HG03025 (cell line): ENCODE data around the gene EFEMP2.

Experiments
- ATAC-seq: cut with Tn5 transposase; IDR thresholded peaks from one replicate; pipeline ENCODE4 v1.9.1; 2021; ENCODE audit warnings: mild to moderate bottlenecking, moderate library complexity; ENCODE audit not compliant: unreplicated experiment, low FRiP score

Gene EFEMP2

DNA sequence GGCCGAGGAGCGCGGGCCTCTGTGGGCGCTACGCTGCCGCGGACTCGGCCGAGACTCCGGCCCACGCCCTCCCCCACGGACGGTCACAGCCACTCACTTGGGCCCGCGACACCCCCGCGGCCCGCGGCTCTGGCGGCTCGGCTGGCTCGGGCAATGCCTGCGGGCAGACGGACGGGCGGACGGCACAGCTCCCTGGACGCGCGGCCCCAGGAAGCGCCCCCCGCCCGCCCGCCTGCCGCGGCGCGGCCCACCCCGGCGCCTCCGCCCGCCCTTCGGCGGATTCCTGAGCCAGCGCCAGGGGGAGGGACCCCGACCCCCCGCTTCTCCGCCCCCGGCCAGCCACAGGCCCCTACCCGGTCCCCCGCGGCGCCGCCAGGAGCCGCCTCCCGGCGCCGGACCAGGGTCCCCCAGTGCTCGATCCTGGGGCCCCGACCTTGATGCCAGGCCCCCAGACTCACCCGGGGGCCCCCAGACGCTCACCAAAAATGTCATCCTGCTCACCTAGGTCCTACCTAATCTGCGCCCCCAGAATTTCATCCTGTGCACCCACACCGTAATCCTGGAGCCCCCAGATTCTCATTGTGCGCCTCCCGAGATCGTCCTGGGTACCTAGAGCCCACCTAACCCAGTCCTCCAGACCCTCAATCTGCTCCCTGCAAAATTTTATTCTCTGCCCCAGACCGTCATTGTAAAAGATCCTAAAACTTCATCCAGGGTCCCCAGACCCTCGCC, at the start of gene EFEMP2:
Gene EFEMP2 (minus strand): TSS at position 215 of the 732 bp plus-strand sequence. CDS start 446 bp downstream, outside the sequence.
- no peak for ATAC-seq

DNA sequence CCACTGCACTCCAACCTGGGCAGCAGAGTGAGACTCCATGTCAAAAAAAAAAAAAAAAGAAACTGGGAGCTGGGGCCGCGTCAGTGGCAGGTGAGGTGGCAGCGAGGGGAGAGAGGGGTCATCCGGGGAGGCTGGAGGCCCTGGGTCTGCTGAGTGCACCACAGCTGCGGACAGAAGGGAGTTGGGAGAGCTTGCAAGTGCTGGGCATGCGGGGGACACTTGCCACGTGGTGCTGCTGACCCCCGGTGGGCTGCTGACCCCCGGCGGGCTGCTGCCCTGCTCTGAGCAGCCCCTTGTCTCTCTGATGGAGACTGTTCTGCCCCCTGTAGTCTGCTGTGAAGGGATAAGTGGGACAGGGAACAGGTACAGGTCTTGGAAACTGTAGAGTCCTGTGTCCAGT, 49.3 kb upstream of the EFEMP2 start:
- ATAC-seq, result no peak

DNA sequence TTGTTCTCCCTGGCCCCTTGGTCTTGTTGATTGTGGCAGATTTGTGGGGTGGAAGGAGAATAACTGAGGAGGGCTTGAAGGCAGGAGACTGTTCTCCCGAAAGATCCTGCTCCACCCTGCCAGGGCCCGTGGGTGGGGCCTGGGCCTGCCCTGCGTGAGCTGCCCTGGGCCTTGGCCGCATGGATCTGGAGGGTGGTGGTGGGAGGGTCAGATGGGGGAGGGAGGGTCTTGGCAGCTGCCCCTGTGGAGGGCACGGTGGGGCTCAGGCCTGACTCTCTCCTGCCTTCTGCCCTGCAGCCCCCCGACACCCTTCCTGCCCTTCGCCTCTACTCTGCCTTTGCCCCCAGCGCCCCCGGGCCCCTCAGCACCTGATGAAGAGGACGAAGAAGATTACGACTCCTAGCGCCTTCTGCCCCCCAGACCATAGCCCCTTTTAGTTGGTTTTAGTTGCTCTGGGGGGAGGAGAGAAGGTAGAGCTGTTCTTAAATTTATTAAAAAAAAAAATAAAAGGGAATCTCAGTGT, 48.5 kb upstream of the EFEMP2 start:
- ATAC-seq, result no peak

DNA sequence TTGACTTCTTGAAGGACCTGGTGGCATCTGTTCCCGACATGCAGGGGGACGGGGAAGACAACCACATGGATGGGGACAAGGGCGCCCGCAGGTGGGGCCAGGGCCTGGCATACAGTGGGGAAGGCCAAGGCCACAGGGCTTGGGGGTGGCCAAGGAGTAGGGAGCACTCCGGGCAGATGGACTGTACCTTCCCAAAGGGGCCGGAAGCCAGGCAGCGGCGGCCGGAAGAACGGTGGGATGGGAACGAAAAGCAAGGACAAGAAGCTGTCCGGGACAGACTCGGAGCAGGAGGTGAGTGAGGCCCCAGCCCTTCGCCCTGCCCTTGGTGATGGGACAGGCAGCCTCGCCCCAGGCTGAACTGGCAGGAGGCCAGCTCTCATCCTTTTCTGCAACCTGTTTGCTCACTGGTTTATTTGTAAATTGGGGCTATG, 47.8 kb upstream of the EFEMP2 start:
- ATAC-seq, result no peak

DNA sequence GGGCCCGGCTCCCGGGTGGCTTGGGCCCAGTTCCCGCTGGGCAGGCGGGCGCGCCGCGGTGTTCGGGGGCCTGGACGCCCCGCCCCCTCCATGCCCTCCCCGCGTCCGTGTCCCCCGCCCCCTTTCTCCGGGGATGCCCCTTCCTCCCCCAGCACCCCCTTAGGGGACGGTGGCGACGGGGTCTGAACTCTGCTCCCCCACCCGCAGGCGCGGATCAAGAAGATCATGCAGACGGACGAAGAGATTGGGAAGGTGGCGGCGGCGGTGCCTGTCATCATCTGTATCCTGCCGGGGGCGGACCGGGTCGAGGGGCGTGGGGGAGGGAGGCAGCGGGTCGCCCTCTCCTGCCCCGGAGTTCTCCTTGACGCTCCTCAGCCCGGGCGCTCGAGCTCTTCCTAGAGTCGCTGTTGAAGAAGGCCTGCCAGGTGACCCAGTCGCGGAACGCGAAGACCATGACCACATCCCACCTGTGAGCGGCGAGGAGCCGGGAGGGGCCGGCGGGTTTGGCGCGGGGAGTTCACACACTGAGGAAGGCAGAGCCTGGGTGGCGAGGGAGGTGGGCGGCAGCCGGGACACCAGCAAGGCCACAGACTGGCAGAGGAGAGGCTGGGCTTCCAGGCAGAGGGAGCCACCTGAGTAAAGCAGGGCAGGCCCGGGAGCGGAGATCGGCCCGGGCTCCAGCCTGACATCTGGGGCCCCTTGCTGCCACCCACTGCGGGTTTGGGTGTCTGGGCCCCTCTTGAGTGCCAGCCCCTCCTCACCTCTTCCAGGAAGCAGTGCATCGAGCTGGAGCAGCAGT, 47.2 kb upstream of the EFEMP2 start:
- ATAC-seq, result peak; percentile 38

DNA sequence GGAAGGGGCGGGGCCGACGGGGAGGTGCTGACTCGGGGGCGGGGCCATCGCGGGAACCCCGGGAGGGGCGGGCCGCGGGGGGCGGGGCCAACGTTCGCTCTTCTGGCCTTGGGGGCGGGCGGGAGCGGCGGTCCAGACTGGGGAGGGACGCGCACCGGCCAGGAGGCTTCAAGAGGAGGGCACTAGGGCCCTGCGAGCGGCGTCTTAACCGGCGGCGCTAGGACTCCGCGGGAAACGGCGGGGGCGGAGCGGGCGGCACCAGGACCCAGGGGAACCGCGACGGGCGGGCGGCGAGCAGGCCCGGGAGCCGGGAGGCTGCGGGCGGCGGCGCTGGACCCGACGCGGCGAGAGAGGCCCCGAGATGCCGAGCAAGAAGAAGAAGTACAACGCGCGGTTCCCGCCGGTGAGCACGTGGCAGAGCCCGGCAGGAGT, 46.6 kb upstream of the EFEMP2 start, which contains the start of gene DRAP1:
Gene DRAP1 (plus strand): TSS at position 286 of the 432 bp plus-strand sequence. CDS start 76 bp downstream, at position 362.
- ATAC-seq, result peak; percentile 73

DNA sequence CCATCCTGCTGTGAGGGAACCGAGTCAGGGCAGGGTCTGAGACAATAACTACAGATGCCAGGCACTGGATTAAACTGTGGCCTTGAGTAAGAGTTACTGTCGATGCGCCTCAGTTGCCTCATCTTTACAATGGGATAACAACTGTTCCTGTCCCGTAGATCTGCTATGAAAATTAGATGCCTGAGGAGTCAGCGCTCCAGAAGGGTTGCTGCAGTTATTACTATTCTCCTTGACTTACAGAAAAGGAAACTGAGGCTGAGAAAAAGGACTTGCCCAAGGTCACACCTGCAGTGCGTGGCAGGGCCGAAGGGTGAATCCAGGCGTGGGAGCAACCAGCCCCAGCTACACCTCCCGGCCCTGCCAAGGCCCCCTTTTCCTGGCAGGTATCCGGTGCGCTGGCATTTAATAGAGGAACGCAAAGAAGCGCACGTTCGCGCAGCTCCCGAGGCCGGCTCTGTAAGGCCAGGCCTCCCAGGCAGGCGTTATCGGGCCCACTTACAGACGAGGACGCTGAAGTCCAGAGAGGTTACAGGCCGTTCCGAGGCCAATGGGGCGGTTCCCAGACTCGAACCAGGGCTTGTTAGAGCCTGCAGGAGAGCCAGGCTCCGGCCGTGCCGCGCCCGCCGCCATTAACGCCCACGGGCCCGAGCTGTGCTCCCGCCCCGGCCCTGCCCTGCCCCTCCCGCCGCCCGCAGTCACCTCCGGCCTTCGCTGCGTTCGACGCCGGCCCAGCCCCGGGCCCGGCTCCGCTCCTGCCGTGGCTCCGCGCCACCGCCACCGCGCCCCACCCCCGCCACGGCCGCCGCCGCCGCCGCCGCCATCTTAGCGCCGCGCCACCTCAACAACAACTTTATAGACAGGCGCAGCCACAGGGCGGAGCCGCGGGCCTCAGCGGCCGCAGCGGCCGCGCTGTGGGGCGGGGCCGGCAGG, 45.9 kb upstream of the EFEMP2 start, which contains the start of gene C11orf68:
Gene C11orf68 (minus strand): TSS at position 852 of the 930 bp plus-strand sequence. CDS start 31 bp downstream, at position 821.
- ATAC-seq, result peak; percentile 39

DNA sequence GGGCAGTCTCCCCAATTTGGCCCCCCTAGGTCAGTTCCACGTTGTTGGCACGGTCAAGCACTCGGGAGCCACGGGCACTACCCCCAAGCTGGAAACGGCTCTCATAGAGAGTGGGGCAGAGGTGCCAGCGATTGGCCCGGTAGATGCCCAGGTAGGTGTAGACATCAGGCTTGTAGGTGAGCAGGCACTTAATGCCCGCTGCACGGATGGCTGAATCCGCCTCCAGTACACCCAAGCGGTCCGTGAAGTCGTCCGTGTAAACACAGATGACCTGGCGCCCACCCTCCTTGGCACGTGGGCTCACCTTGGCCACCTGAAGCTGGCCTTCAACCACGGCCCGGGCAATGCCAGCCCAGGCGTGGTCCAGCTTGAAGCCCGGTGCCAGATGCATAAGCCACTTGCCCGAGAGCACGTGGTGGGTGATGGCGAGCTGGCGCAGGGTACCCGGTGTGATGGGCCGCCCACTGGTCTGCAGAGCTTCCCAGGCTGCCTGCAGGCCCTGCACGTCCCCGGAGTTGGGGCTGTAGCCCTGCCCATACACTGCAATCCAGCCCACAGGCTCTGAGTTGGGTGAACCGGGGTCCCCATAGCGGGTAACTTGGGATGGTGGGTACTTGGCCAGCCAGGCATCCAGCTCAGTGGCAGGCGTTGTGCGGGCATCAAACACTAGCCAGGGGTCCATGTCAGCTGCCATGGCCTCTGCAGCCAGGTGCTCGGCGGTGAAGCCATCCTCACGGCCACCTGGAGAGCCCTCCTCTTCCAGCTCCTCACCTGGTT, 45.0 kb upstream of the EFEMP2 start:
- ATAC-seq, result no peak

DNA sequence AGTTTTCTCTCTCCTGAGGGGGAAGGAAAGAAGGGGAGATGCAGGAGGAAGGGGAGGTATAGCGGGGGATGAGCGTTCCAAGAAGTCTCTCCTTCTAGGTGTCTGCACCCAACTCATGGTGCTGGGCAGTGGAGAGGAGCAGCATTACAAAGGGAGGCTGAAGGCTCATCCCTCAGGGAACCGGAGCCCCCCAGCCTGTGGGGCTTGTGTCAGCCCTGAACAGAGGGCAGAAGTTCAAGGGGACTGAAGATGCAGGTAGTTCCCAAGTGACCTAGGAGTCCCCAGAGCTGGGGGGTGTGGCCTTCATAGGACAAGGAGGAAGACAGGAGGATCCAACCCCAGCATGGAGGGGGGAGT, 44.5 kb upstream of the EFEMP2 start:
- no peak for ATAC-seq

DNA sequence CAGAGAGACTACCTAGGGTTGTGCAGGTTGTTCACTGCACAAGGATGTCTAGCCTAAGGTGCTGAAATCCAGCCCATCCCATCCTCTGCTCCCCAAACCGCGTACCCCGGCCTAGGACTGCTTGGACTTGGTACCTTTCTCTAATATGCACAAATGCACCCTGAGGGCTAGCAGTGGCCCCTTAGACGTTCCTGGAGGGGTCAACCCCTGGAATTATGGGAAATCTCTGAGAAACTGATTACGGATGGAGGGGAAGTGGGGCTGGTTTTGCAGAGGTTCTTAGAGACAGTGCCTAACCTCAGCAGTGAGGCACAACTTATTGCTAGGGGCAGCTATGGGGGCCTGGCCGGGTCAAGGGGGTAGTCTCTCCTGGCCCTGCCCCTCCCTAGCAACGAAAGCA, 43.8 kb upstream of the EFEMP2 start:
- ATAC-seq, result no peak

DNA sequence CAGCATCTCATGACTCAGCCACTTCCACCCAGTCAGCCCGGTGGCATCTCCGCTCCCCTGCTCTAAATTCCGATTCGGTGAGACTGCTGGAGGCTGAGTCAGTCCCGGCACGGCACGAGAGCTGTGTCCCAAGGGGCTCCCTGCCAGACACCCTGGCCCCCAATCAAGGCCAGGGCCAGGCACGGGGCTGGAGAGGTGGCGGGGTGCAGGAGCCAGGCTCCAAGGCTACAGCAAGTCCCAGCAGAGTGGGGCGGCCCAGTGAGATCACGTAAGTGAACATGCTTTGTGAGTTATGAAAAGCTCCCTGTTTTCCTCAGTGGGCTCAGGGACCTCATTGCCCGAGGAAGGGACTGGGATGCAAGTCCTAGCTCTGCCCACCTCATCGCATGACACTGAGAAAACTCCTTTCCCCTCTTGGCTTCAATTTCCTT, 43.2 kb upstream of the EFEMP2 start:
- ATAC-seq, result no peak

DNA sequence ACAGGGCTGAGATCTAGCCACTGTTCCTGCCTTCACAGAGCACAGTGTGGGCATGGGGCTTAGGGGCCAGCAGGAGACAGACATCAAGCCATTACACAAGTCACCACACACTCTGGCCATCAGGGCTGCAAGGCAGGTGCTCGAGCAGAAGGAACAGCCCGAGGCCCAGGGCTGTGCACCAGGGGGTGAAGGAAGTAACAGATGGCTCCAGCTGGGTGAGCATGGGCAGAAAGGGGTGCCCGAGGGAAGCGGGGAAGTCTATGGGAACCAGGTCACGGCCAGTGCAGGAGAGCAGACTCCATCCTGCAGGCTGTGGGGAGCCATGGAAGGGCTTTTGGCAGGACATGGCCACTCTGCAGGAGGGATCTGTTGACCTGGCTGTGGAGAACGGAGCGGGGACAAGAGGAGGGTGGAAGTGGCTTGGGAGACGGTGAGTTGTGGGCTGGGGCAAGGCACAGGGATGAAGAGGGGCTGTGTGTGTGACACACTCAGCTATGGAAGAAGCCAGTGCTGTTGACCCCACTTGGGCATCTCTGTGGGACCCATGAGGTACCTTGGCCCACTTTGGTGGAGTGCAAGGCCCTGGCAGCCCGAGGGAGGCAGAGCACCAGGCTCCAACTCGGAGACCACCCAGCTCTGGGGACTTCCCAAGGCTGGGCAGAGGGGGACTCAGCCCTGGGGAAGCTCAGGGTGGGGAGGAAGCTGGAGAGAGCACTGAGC, 42.7 kb upstream of the EFEMP2 start:
- ATAC-seq, result no peak

DNA sequence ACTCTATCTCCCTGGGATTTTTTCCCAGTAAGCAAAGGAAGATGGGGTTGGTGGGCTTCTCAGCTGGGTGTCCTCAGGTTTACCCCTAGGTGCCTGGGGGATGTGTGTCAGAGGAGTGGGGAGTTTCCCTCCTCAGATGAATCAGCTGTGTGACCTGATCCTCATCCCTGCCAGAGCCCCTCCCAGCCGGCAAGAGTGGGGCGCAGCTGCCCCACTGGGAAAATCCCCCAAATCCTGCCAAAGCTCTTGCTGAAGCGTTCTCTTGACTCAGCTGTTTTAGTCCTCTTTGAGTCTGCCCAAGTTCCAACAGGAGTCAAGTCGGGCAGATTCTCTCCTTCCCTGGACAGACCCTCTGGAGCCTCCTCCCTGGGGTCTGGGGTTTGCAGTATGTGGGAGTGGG, 40.2 kb upstream of the EFEMP2 start:
- no peak for ATAC-seq

DNA sequence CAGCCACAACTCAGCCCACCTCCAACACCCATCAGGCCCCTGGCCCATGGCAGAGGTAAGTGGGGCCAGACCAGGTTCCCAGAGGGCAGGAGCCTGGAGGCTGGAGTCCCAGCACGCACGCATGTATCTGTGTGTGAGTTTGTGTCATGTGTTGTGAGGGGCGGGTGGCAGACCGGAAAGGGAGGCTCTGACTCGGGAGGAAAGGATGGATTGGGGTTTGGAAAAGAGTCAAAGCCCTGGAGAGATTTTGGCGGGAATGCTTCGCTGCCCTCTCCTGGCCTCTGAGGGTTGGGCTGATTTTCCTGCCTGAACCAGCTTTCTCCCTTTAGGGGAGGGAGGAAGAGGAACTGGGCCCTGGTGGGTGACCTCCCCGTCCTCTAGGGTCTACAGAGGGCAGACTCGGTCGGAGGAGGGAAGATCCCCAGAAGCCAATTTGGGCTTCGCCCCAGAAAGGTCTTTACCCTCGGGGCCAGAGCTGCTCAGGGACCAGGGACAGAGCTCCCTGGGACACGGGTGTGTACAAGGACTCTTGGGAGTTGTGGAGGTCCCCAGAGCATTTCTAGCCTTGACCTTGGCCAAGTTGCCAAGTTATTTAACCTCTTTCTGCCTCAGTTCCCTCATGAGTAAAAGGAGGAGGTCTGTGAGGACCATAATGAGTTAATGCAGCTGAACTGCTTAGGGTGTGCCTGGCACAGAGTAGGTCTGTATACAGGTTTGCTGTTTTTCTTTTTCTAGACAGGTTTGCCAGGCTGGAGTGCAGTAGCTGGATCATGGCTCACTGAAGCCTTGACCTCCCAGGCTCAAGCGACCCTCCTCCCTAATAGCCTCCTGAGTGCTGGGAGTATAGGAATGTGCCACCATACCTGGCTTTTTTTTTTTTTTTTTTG, 39.3 kb upstream of the EFEMP2 start:
- ATAC-seq, result no peak

DNA sequence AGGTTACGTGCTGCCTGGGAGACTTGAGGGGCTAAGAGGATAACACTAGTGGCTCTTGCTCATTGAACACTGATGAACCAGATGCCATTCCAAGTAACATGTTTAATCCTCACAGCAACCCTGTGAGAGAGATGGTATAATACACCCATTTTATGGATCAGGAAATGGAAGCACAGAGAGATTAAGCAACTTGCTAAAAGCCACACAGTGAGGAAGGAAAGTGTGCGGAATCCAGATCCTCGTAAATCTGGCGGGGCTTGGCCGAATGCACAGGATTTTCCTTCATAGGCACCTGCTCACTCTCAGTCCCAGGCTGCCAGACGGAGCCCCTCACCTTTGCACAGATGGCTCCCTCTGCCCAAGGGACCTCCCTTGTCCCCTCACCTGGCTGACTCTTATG, 35.3 kb upstream of the EFEMP2 start:
- no peak for ATAC-seq

DNA sequence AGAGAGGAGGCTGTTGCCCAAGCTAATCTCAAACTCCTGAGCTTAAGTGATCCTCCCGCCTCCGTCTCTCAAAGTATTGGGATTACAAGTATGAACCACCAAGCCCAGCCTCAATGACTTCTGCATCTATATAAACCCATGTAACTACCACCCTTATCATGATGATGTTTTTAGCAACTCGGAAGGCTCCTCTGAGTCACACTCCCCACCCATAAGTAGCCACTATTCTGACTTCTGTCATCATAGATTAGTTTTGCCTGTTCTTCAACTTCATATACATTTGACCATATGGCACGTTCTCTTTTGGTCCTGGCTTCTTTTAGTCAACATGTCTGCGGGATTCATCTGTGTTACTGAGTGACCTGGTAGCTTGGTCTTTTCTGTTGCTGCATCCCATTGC, 34.0 kb upstream of the EFEMP2 start:
- ATAC-seq, result no peak

DNA sequence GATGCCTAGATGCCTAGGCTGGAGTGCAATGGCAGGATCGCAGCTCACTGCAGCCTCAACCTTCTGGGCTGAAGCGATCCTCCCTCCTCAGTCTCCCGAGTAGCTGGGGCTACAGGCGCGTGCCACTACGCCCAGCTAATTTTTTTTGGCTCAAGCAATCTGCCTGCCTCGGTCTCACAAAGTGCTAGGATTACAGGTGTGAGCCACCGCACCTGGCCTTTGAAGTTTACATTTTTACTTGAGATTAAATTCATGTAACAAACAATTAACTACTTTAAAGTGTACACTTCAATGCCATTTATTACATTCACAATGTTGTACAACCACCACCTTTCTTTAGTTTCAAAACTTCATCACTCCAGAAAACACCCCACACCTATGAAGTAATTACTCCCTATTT, 31.1 kb upstream of the EFEMP2 start:
- no peak for ATAC-seq

DNA sequence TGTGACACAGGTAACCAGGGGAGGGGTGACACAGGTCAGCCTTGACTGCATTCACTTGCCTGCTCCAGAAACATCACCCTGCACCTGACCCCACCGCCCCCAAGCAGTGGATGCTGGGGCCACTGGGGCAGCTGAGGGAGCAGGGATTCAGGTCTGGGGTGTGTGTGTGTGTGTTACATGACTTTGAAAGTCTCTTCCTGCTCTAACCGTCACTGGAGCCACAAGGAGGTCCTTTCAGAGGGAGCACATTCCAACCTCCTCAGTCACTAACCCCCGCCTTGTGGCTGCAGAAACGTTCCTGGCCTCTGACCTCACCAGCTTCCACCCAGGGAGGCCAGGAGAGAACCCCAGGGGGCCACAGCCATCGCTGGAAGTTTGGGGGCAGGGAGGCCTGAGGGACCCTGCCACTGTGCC, 30.5 kb upstream of the EFEMP2 start:
- ATAC-seq, result no peak
